Mononuclear cell (primary cell): ENCODE measurements around the gene ANKRD9. TPM values are rescaled to one million over a fixed set of nuclear protein-coding genes. Genes with fewer than 3 reads are reported as not detected.
"Not testable (repeated sequence)": the region's sequence is repeated elsewhere in the genome, so short reads cannot be mapped to it uniquely, and the experiment has no call there.

Source experiments
- H3K27me3 ChIP-seq: 2 replicates; pipeline ENCODE4 v1.6.0; 2011; ENCODE audit warnings: low read length, control low read depth; ENCODE audit not compliant: insufficient read depth
- H3K4me1 ChIP-seq: 2 replicates; pipeline ENCODE4 v1.5.1; 2011; ENCODE audit warnings: mild to moderate bottlenecking, low read length, control low read depth; ENCODE audit not compliant: insufficient read depth
- H3K4me3 ChIP-seq: 2 replicates; pipeline ENCODE4 v1.5.1; 2011; ENCODE audit warnings: mild to moderate bottlenecking, low read length, moderate library complexity
- H3K9me3 ChIP-seq: 2 replicates; pipeline ENCODE4 v1.5.1; 2011; ENCODE audit warnings: low read depth, mild to moderate bottlenecking, control low read depth, low read length
- total RNA-seq: library from RNA; depleted of rRNA; stranded (reverse); fragments of >200 nt; gene quantifications from one replicate; pipeline ENCODE4 v1.2.3, GENCODE V29; 2012

The ANKRD9 gene
- total RNA-seq, 1 donor, result 12.4 TPM

- peak overlapping the region; percentile 41 for H3K4me3 ChIP-seq
- no peaks in the 10 kb centered on the region for H3K9me3 ChIP-seq
- H3K27me3 ChIP-seq, result no peaks in the 10 kb centered on the region
- H3K4me1 ChIP-seq, result peaks cover 53% of the 10 kb centered on the region
Measured at GRCh38 chr14:102523569-102524450, 14.2 kb upstream of the ANKRD9 start.

DNA sequence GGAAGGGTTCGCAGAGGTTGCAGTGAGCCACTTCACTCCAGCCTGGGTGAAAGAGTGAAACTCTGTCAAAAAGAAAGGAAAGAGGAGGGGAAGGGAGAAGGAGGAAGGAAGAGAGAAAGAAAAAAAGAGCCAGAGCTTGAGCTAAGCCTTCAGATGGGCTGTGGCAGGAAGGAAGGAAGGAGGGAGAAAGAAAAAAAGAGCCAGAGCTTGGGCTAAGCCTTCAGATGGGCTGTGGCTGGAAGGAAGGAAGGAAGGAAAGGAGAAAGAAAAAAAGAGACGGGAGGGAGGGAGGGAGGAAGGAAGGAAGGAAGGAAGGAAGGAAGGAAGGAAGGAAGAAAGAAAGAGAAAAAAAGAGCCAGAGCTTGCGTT, 13.6 kb upstream of the ANKRD9 start:
- Histone ChIP-seq H3K9me3 (no peaks in the 10 kb centered on the region), H3K4me1 (peaks cover 47% of the 10 kb centered on the region), H3K27me3 (no peaks in the 10 kb centered on the region), H3K4me3 (no peak overlapping the region)

DNA sequence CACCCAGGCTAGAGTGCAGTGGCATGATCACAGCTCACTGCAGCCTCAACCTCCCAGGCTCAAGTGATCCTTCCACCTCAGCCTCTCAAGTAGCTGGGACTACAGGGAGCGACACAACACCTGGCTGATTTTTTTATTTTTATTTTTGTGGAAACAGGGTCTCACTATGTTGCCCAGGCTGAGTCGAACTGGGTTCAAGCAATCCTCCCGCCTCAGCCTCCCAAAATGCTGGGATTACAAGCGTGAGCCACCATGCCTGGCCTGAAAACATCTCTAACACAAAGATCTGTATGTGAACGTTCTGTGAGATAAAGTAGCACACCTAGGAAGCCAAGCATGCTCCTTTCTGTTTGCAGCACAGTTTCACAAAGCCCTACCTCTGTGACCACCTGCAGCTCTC, 10.1 kb upstream of the ANKRD9 start:
- H3K27me3 ChIP-seq, H3K9me3 ChIP-seq, H3K4me3 ChIP-seq: not testable (repeated sequence)
- H3K4me1 ChIP-seq, result peaks cover 32% of the 10 kb centered on the region

DNA sequence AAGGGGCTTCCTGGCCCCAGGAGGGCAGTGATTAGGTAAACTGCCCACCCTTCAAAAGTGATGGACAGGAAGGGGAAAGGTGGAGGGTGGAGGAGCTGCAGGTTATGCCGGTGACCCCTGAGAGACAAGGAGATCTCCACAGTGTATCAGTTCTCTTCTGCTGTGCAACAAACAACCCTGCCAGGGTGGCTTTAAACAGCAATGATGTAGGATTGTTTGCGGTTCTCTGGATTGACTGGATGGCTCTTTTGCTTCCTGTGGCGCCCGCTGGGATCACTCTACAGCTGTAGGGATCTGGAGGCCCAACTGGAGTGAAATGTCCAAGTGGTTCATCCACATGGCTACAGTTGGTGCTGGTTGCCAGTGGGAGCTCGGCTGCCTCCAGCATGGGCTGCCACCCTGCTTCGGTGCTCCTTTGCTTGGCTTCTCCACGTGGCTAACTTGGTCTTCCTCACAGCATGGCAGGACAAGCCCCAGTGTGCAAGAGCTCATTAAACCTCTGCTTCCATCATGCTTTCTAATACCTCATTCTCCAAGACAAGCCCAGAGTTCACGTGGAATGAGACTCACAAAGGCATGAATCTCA, 8.6 kb upstream of the ANKRD9 start:
- no peak overlapping the region for H3K4me3 ChIP-seq
- H3K27me3 ChIP-seq, result no peaks in the 10 kb centered on the region
- no peaks in the 10 kb centered on the region for H3K9me3 ChIP-seq
- peaks cover 16% of the 10 kb centered on the region for H3K4me1 ChIP-seq

GRCh38 chr14:102517392-102518062, 8.0 kb upstream of the ANKRD9 start:
- Histone ChIP-seq H3K27me3 (no peaks in the 10 kb centered on the region), H3K4me3 (peak overlapping the region; percentile 42), H3K9me3 (no peaks in the 10 kb centered on the region), H3K4me1 (peaks cover 11% of the 10 kb centered on the region)

DNA sequence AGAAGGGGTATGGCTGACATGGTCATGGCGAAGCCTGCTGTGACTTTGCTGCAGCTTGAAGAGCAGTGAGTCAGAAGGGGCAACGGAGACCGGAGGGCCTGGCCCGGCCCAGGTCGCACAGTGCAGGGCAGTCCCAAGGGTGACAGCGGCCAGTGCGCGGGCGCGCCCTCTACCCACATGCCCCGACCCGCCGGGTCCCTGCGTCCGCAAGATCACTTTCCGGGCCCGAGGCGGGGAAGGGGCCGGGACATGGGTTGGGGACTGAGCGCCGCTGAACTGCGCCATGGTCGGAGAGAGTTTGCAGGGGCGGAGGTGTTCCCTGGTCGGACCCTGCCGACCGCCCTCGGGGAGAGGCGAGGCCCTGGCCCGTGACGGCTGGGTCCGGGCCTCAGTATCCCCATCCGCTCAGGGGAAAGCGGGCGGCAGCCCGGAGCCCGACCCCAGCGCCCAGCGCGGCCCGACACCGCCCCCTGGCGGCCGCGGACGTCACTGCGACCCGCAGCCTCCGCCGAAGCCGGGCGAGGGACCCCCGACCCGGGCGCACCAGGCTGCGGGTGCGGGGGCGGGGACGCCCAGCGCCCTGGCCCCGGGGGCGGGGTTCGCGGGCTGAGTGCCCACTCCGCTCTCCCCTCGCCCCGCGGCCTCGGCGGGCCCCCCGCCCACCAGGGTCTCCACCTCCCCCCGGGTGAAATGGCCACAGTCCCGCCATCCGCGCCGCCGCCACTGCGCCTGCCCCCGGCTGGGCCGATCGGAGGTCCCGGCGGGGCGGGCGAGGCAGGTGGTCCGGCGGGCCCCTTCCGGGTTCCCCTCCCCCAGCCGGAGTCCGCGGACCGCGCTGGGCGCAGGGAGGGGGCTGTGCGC, 7.2 kb upstream of the ANKRD9 start:
- no peaks in the 10 kb centered on the region for H3K9me3 ChIP-seq
- peak overlapping the region; percentile 42 for H3K4me3 ChIP-seq
- peaks cover 11% of the 10 kb centered on the region for H3K4me1 ChIP-seq
- H3K27me3 ChIP-seq, result no peaks in the 10 kb centered on the region

DNA sequence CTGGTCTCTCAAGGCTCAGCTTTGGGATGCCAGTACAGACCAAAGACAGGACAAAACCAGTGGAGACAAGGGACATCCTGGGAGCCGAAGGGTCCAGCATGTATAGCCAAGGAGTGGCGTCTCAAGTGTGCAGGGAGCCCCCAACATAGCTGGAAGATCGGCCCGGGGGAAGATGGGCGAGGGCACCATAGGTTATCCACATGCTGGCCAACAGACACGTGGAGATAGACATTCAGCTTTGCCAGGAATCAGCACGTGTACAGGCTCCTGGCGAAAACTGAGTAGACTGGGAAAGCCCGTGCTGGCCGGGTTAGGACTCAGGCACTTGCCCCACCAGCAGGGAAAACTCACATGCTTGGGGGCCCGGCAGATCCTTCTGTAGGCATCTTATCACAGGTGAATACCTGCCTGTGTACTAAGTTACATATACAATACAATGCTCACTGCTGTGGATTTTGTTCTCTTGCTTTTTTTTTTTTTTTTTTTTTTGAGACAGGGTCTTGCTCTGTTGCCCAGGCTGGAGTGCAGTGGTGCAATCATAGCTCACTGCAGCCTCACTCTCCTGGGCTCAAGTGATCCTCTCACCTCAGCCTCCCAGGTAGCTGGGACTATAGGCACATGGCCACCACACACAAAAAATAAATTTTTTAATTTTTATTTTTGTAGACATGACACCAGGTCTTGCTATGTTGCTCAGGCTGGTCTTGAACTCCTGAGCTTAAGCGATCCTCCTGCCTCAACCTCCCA, 5.6 kb upstream of the ANKRD9 start:
- no peaks in the 10 kb centered on the region for H3K27me3 ChIP-seq
- H3K9me3 ChIP-seq, result no peaks in the 10 kb centered on the region
- no peak overlapping the region for H3K4me3 ChIP-seq
- H3K4me1 ChIP-seq, result peaks cover 22% of the 10 kb centered on the region

DNA sequence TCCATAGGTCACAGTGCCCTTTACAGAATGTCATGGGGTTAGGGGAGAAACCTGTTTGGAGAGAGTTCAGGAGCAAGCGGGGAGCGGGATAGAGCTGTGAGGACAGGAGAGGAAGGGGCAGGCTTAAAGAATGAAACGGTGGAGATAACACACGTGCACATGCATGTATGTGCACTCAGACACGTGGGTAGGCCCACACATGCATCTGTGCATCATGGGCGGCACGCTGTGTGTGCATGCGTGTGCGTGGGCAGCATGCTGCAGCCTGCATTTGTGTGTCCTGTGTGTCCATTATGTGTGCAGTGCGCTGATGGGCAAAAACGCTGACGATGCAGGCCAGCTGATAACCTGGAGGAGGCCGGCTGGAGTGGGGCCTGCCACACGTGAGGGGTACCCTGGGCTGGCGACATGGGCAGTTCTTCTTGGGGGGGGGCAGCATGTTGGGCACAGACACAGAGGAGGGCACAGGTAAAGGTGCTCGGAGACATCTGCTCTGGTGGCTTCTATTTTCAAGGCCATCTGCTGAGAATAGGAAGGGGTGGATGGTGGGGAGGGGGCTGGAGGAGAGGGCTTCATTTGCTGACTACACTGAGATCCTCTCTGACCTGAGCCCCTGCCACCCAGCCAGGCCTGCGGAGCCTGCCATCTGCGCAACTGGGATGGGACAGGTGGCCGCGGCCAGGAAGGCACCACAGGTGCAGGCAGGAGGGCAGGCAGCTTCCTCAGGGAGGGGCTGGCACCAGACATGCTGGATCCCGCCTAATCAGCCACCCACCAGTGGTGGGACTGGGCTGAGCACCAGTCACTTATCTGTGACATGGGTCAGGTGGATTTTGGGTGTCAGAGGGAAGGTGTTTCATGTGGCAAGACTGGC, 4.6 kb upstream of the ANKRD9 start:
- peaks cover 24% of the 10 kb centered on the region for H3K4me1 ChIP-seq
- H3K9me3 ChIP-seq, result no peaks in the 10 kb centered on the region
- H3K27me3 ChIP-seq, result no peaks in the 10 kb centered on the region
- no peak overlapping the region for H3K4me3 ChIP-seq

DNA sequence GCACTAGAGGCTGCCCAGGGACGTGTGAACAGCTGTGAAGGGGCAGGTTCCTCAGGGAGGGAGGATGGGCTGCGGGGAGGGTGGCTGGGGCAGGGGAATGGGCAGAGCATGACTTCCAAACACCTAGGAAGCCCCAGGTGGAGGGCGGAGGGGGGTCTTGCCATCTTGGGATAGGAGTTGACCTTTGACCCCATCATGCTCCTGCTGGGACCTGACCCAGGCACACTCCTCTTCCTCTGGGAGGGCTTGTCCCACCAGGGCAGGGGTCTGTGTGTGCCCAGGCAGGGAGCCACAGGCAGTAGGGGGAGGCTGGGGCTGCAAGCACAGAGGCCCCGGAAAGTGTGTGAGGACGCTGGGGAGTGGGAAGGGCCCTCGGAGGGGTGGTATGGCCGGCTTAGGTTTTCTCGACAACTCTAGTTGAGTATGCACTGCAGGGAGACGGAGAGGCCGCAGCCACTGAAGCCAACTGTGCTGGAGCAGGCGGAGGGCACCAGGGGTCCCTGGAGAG, 3.3 kb upstream of the ANKRD9 start:
- Histone ChIP-seq H3K9me3 (no peaks in the 10 kb centered on the region), H3K4me1 (peaks cover 28% of the 10 kb centered on the region), H3K27me3 (no peaks in the 10 kb centered on the region), H3K4me3 (no peak overlapping the region)

- no peak overlapping the region for H3K4me3 ChIP-seq
- no peaks in the 10 kb centered on the region for H3K27me3 ChIP-seq
- H3K4me1 ChIP-seq, result peaks cover 20% of the 10 kb centered on the region
- H3K9me3 ChIP-seq, result no peaks in the 10 kb centered on the region
Measured at GRCh38 chr14:102511538-102511937, 2.0 kb upstream of the ANKRD9 start.

DNA sequence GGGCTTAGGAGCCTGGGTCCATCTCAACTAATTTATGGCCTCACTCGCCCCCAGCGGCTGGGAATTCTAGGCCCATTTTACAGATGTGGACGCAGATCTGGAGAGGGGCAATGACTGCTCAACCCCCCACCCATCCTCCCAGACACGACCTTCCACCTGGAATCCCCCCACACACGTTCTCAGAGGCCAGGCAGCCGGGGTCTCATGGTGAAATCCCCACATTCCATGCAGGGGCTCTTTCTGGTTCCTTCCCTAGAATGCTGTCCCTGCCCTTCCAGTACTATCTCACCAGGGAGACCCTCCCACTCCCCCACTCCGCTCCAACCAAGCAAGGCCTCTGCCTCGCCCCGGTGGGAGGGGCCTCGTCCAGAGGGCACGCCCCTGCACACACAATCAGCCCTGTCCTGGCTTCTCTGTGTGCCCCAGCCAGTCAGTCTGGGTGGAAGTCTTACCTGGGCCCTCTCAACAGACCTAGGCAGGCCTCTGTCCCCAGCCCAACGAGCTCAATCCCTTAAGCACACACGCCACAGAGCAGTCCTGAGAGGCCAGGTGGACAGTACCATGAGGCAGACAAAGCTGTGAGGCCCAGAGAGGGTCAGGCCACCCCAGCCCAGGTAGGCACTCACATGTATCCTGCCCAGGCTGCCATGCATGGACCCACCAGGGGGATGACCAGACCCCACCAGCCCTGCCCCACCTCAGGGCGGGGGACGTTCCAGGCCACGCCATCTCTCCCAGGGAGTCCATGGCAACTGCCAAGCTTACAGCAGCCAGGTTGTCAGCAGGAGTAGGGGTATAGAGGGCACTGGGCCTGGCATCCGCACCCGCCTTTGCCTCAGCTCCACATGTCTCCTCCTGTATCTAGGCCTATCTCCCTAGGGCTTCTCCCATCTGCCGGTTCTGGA, 1.3 kb upstream of the ANKRD9 start:
- no peaks in the 10 kb centered on the region for H3K27me3 ChIP-seq
- no peaks in the 10 kb centered on the region for H3K9me3 ChIP-seq
- peak overlapping the region; percentile 51 for H3K4me3 ChIP-seq
- peaks cover 17% of the 10 kb centered on the region for H3K4me1 ChIP-seq

- Histone ChIP-seq H3K4me1 (peaks cover 17% of the 10 kb centered on the region), H3K27me3 (no peaks in the 10 kb centered on the region), H3K4me3 (no peak overlapping the region), H3K9me3 (no peaks in the 10 kb centered on the region)
Measured at GRCh38 chr14:102508774-102509745, 516 bp downstream of the ANKRD9 start.
